GM10847 (cell line): Measurements from ENCODE around the gene BRINP3.

ENCODE experiments used
- POLR2A ChIP-seq: IDR thresholded peaks from 2 replicates; pipeline ENCODE4 v1.6.1; 2011; ENCODE audit not compliant: insufficient read length; ENCODE audit errors: extremely low read depth

Gene BRINP3

DNA sequence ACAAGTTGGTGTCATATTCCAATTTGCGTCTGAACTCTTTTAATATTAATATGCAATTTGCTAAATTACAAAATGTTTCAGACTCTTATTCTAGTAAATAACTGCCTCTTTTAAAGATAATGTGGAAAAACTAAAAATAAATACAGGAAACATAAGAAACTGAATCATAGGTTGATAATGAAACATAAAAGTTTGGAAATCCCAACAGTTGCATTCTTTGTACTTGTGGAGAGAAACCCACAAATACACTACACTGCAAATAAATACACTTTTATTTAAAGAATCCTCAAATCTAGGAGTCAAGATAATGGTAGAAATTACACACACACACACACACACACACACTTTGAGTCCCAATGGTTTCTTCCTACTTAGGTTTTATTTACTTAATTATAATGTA lies 5.2 kb downstream of the BRINP3 start:
- TF ChIP-seq POLR2A = no peak

GRCh38 chr1:190472042-190472441 lies 5.6 kb downstream of the BRINP3 start:
- no peak for TF ChIP-seq POLR2A

DNA sequence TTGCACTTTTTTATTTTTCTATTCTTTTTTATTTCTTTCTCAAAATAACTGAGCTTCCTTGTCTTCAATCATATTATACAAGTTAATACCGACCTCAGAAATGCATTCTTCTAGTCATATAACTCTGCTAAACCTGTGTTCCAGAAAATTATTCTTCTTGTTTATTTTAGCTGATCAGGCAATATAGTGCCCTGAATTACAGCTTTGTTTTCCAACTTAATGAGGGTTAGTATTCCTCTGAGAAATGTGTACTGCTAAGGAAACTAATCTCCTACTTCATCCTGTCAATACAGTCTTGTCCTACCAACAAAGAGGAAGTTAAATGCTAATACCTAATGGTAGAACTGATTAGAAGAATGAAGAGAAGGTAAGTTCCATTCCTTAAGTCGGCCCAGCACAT lies 13.0 kb downstream of the BRINP3 start:
- no peak for TF ChIP-seq POLR2A

- TF ChIP-seq POLR2A = no peak
Measured at GRCh38 chr1:190456129-190456528, 21.5 kb downstream of the BRINP3 start.

- no peak for TF ChIP-seq POLR2A
Measured at GRCh38 chr1:190455631-190456030, 22.0 kb downstream of the BRINP3 start.

- TF ChIP-seq POLR2A = no peak
Measured at GRCh38 chr1:190453550-190453949, 24.1 kb downstream of the BRINP3 start.

GRCh38 chr1:190452272-190452848 lies 25.3 kb downstream of the BRINP3 start:
- TF ChIP-seq POLR2A = no peak

- no peak for TF ChIP-seq POLR2A
Measured at GRCh38 chr1:190444464-190444863, 33.2 kb downstream of the BRINP3 start.

DNA sequence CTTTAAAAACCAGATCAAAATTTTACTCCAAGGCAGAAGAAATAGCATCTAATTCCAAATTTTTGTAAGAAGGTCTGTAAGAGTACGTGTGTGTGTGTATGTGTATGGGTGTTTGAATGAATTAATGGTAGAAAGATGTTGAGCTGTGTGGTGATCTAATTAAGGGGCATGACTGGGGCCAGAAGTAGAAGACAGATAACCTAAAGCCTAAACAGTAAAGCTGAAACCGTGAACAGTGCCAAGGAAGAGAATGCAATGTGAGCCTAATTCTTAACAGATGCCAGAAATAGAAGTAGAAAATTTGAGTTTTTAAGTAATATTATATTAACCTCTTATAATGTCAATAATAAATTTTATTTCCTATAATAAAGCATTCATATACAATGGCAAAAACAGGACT lies 38.2 kb downstream of the BRINP3 start:
- TF ChIP-seq POLR2A = no peak

- TF ChIP-seq POLR2A = no peak
Measured at GRCh38 chr1:190436615-190437014, 41.0 kb downstream of the BRINP3 start.

- TF ChIP-seq POLR2A = no peak
Measured at GRCh38 chr1:190429932-190430331, 47.7 kb downstream of the BRINP3 start.

- no peak for TF ChIP-seq POLR2A
Measured at GRCh38 chr1:190429141-190429540, 48.5 kb downstream of the BRINP3 start.

DNA sequence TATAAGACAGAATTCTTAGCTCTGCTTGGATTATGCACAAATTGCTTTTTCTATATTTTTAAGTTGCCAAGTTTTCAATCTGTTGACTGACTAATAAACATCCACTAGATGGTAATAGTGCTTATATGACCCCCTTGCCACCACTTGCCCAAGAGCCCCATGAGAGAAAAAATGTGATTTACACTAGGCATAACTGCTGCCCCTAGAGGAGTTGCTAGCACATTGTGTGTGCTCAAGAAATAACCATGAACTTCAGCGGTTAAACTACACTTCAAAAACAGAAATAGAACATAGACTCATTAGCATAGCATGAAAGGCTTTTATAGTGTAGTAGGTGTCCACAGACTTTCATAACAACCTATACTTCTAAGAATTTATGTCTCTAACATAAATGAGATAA lies 61.4 kb downstream of the BRINP3 start:
- TF ChIP-seq POLR2A = no peak

DNA sequence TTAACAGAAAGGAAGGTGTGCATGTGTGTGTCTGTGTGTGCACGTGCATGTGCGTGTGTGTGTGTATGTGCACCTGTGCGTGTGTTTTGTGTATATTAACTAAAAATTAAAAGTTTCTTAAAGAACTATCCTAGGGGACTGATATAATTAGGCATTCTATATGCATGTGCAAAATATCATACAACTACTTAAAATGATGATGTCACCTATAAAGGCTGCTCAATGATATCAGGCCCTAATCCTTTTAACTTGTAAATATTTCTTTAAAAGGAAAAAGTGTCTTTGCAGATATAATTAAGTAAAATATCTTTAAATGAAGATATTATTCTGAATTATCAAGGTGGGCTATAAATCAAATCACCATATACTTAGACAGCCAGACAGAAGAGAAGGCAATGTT lies 64.5 kb downstream of the BRINP3 start:
- TF ChIP-seq POLR2A = no peak

- TF ChIP-seq POLR2A = no peak
Measured at GRCh38 chr1:190403402-190403801, 74.3 kb downstream of the BRINP3 start.

DNA sequence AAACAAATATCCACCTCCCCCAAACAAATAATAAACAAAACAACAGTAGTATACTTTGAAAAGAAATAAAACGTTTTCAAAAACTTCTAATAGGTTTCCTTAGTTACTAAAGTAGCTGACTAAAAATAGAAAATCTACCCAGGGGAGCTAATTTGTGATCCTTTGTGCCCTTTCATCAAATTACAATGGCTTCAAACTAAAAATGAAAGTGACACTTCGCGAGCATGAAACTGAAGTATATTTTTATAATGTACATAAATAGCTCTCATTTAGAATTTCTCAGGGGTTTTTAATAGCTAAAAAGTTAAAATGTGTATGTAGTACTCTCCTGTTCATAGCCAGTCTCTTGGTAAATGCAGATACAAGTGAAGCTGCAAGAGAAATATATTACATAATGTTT lies 78.4 kb downstream of the BRINP3 start:
- no peak for TF ChIP-seq POLR2A

DNA sequence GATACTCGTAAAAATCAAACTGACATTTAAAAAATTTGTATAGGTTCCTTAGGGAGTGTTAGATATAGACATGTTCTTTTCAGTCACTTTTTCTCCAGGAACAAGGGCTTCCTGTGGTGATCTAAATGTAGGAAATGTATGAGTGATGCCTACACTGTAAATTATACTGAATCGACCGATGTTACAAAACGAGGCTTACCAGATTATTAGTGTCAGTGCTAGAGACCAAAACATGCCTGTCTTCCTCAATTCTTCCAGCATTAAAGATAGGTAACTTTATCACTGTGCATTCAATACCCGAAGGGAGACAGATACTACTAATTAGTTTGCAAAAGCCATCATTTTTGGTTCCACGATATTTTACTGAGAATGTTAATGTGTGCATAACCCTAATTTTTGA lies 86.1 kb downstream of the BRINP3 start:
- TF ChIP-seq POLR2A = no peak

- TF ChIP-seq POLR2A = no peak
Measured at GRCh38 chr1:190377991-190378390, 99.7 kb downstream of the BRINP3 start.
